ENCODE measurements around the gene HMGB1. TPM values are rescaled to one million over a fixed set of nuclear protein-coding genes. Genes with fewer than 3 reads are reported as not detected.

The HMGB1 gene
- total and polyA plus RNA-seq, 7 donors, result 212 to 519 (median 317) TPM

- Histone ChIP-seq H3K4me3 (no peak overlapping the region), H3K27me3 (no peaks in the 10 kb centered on the region), H3K9me3 (no peaks in the 10 kb centered on the region), H3K27ac (no peak overlapping the region), H3K4me1 (no peaks in the 10 kb centered on the region), H3K36me3 (no peaks in the 10 kb centered on the region)
- WGBS, 2 donors, result 92 to 94% methylated on average over 8 of the region's 8 CpGs
- intact Hi-C loops (cut with DNase I), result no loop called here
- no peak for TF ChIP-seq CTCF (IDR thresholded peaks at IDR 0.05)
- no peak for TF ChIP-seq POLR2AphosphoS5 (IDR thresholded peaks at IDR 0.05)
- TF ChIP-seq EP300 (IDR thresholded peaks at IDR 0.05), result no peak
- no peak for TF ChIP-seq POLR2A (IDR thresholded peaks at IDR 0.05)
- DNase-seq, result no peak
Observed at GRCh38 chr13:30437177-30437576, 28.6 kb downstream of the HMGB1 start.

GRCh38 chr13:30435911-30436451 is 29.8 kb downstream of the HMGB1 start:
- no peak overlapping the region for H3K4me3 ChIP-seq
- H3K27me3 ChIP-seq, result no peaks in the 10 kb centered on the region
- no peak overlapping the region for H3K27ac ChIP-seq
- H3K9me3 ChIP-seq, result no peaks in the 10 kb centered on the region
- intact Hi-C loops (cut with DNase I), result no loop called here
- no peaks in the 10 kb centered on the region for H3K36me3 ChIP-seq
- WGBS, 2 donors, result 81 to 83% methylated on average over 3 of the region's 3 CpGs
- TF ChIP-seq POLR2A (IDR thresholded peaks at IDR 0.05) (no peak), EP300 (IDR thresholded peaks at IDR 0.05) (no peak), CTCF (IDR thresholded peaks at IDR 0.05) (no peak), POLR2AphosphoS5 (IDR thresholded peaks at IDR 0.05) (no peak)
- peaks cover 0 to 11% (median 4%) of the 10 kb centered on the region in 4 donors for H3K4me1 ChIP-seq
- no peak for DNase-seq

- H3K9me3 ChIP-seq, result no peaks in the 10 kb centered on the region
- peak overlapping the region in 2 of 4 donors; percentile 43 to 70 for H3K27ac ChIP-seq
- DNase-seq, result no peak
- intact Hi-C loops (cut with DNase I), result no loop called here
- 60 to 69% methylated on average over 2 of the region's 2 CpGs for WGBS, 2 donors
- H3K4me1 ChIP-seq, result peaks cover 0 to 26% (median 13%) of the 10 kb centered on the region in 4 donors
- H3K36me3 ChIP-seq, result no peaks in the 10 kb centered on the region
- H3K27me3 ChIP-seq, result no peaks in the 10 kb centered on the region
- TF ChIP-seq CTCF (IDR thresholded peaks at IDR 0.05) (no peak), POLR2AphosphoS5 (IDR thresholded peaks at IDR 0.05) (no peak), EP300 (IDR thresholded peaks at IDR 0.05) (no peak), POLR2A (IDR thresholded peaks at IDR 0.05) (no peak)
- no peak overlapping the region for H3K4me3 ChIP-seq
Observed at GRCh38 chr13:30431269-30431940, 34.3 kb downstream of the HMGB1 start.

GRCh38 chr13:30429721-30430694 is 35.7 kb downstream of the HMGB1 start:
- peak overlapping the region; percentile 28 to 70 (median 39) for H3K27ac ChIP-seq
- 59 to 72% methylated on average over 6 of the region's 6 CpGs for WGBS, 2 donors
- intact Hi-C loops (cut with DNase I), result no loop called here

DNA sequence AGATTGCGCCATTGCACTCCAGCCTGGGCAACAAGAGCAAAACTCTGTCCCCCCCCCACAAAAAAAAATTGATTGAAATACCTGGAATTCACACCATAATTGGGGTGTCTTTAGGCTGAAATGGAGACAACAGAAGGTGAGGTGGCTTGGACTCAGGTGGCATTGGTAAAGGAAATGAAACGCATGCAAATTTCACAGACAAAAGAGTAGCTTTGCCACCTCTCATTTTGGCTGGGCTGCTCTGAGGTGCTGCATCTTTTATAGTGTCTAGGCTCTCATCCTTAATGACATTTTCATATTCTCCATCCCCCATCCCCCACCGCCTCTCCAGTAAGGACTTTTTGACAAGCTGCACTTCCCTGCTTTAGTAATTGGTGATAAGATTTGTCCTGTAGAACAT is 36.5 kb downstream of the HMGB1 start:
- H3K4me3 ChIP-seq, result no peak overlapping the region
- H3K9me3 ChIP-seq, result no peaks in the 10 kb centered on the region
- 89 to 95% methylated on average over 3 of the region's 3 CpGs for WGBS, 2 donors
- DNase-seq, result no peak
- TF ChIP-seq POLR2A (IDR thresholded peaks at IDR 0.05) (no peak), POLR2AphosphoS5 (IDR thresholded peaks at IDR 0.05) (no peak), CTCF (IDR thresholded peaks at IDR 0.05) (no peak), EP300 (IDR thresholded peaks at IDR 0.05) (no peak)
- peaks cover 0 to 26% (median 13%) of the 10 kb centered on the region in 4 donors for H3K4me1 ChIP-seq
- H3K27ac ChIP-seq, result no peak overlapping the region
- intact Hi-C loops (cut with DNase I), result no loop called here
- H3K36me3 ChIP-seq, result no peaks in the 10 kb centered on the region
- no peaks in the 10 kb centered on the region for H3K27me3 ChIP-seq

More at GRCh38 chr13:30429721-30430694, 35.7 kb downstream of the HMGB1 start:
- no peak for DNase-seq
- no peaks in the 10 kb centered on the region for H3K36me3 ChIP-seq
- H3K27me3 ChIP-seq, result no peaks in the 10 kb centered on the region
- H3K4me3 ChIP-seq, result no peak overlapping the region
- TF ChIP-seq POLR2A (IDR thresholded peaks at IDR 0.05), result no peak
- peak in 2 of 4 donors; percentile 27 to 56 for TF ChIP-seq POLR2AphosphoS5 (IDR thresholded peaks at IDR 0.05)
- H3K4me1 ChIP-seq, result peaks cover 0 to 26% (median 13%) of the 10 kb centered on the region in 4 donors
- no peaks in the 10 kb centered on the region for H3K9me3 ChIP-seq
